ENCODE results near the gene KRTAP10-8.

DNA sequence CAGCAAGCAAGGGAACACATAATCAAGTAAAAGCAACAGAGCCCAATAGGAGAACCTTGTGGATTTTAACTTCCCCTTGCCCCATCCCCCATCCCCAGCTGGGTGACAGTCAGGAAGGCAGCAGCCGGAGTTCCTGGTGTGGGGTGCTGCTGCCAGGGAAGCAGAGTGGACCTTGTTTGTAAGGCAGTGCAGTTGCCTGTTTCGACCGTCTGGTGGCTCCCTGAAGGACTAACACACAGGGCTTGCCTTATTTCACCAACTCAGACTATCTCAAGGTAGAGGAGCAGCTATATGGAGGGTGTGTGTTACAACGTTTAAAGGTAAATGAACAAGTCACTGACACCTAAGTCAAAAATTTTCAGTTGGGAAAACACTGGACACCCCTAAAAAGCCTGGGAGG lies 6.6 kb downstream of the KRTAP10-8 start:
- TF ChIP-seq CTCF (conservative IDR thresholded peaks at IDR 0.05 in 1 of 2, IDR thresholded peaks at IDR 0.05 in 1 of 2; ENCODE audit: extremely low read depth in 1 of 2, insufficient read depth in 1 of 2, low read depth in 1 of 2, low read length in 2 of 2): no peak
- TF ChIP-seq EZH2 (IDR thresholded peaks at IDR 0.05; ENCODE audit: borderline replicate concordance, low read length): no peak

Data from mammary epithelial cell (primary cell).